ENCODE data around the gene FOXN4.
A peak's percentile ranks its signal among the peaks of the same experiment; 100 is the strongest.
"Not testable (repeated sequence)": the region's sequence is repeated elsewhere in the genome, so short reads cannot be mapped to it uniquely, and the experiment has no call there.

FOXN4 gene

DNA sequence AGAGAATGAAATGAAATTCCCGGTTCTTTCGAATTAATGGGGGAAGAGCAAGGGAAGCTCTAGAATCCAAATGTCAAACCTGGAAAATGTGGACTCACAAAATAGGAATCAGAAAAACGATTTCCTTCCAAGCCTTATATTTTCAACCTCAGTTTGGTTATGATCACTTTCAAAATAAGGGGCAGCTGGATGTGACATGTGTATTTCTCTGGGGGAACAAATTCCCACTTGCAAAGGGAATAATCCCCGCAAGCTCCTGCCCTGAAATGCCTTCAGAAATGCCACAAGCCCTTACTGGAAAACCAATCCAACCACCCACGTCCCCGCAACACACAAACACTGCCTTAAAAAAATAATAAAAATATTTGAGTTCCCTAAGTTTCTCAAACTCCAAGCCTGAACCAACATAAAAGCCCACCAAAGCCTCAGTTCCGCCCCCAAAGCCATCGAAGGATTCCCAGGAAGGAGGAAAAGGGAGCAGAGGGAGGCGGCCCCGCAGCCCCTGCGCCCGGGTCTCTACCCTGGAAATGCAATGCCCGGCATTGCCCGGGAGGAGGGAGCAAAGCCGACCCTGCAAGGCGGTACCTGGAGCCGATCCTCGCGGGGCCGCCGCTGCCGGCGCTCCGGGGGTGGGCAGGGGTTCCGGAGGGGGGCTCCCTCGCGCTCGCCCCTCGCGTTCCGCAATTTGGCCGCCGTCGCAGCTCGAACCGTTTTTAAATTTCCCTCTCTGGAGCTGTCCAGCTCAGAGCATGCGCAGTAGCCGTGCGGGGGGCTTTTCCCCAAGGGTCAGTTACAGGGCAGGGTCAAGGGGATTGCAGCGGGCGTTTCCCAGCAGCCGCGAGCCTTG, at the start of gene FOXN4:
Gene FOXN4, minus strand, starts transcription at position 751 of the 847 bp plus-strand sequence. CDS start 963 bp downstream, outside the sequence.
- peak in 2 of 14 donors; percentile 1 to 3 for DNase-seq

GRCh38 chr12:109358154-109358869, 49.2 kb upstream of the FOXN4 start:
- no peak for DNase-seq

- no peak for DNase-seq
Observed at GRCh38 chr12:109357032-109357431, 47.9 kb upstream of the FOXN4 start.

- DNase-seq, result no peak
Observed at GRCh38 chr12:109356577-109356976, 47.5 kb upstream of the FOXN4 start.

- DNase-seq, result no peak
Observed at GRCh38 chr12:109352184-109352583, 43.1 kb upstream of the FOXN4 start.

GRCh38 chr12:109347589-109347988, 38.5 kb upstream of the FOXN4 start, which contains the start of gene MYO1H:
Gene MYO1H (plus strand): TSS chr12:109347900. CDS start chr12:109347961, 61 bp downstream.
- DNase-seq, result no peak

- DNase-seq, result no peak
Observed at GRCh38 chr12:109346920-109347319, 37.8 kb upstream of the FOXN4 start.

DNA sequence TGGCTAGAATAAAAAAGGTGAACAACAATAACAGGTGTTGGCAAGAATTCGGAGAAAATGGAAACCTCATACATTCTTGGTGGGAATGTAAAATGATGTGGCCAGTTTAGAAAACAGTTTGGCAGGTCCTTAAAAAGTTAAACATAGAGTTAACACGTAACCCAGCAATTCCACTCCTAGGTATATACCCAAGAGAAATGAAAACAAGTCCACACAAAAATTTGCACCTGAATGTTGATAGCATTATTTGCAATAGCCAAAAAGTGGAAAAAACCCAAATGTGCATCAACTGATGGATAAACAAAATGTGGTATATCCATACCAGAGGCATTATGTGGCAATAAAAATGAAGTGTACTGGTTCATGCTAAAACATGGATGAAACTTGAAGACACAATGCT, 36.3 kb upstream of the FOXN4 start:
- no peak for DNase-seq

DNA sequence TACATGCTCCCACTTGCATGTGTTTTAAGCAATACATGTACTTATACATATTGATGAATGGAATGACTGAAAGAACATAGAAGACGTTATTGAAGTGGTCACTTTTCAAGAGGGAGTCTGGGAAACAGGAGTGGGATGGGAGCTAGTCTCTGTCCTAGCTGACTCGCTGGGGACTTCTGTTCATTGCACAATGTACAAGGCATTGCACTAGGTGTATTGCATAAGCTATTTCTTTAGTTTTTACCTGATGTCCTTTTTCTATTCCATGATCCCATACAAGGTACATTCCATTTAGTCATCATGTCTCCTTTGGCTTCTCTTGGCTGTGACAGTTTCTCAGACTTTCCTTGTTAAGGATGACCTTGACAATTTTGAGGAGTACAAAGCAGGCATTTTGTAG, 34.6 kb upstream of the FOXN4 start:
- DNase-seq, result no peak

- DNase-seq, result no peak
Observed at GRCh38 chr12:109336593-109336992, 27.5 kb upstream of the FOXN4 start.

- DNase-seq, result no peak
Observed at GRCh38 chr12:109334887-109335286, 25.8 kb upstream of the FOXN4 start.

GRCh38 chr12:109331301-109331952, 22.3 kb upstream of the FOXN4 start:
- DNase-seq, result no peak

DNA sequence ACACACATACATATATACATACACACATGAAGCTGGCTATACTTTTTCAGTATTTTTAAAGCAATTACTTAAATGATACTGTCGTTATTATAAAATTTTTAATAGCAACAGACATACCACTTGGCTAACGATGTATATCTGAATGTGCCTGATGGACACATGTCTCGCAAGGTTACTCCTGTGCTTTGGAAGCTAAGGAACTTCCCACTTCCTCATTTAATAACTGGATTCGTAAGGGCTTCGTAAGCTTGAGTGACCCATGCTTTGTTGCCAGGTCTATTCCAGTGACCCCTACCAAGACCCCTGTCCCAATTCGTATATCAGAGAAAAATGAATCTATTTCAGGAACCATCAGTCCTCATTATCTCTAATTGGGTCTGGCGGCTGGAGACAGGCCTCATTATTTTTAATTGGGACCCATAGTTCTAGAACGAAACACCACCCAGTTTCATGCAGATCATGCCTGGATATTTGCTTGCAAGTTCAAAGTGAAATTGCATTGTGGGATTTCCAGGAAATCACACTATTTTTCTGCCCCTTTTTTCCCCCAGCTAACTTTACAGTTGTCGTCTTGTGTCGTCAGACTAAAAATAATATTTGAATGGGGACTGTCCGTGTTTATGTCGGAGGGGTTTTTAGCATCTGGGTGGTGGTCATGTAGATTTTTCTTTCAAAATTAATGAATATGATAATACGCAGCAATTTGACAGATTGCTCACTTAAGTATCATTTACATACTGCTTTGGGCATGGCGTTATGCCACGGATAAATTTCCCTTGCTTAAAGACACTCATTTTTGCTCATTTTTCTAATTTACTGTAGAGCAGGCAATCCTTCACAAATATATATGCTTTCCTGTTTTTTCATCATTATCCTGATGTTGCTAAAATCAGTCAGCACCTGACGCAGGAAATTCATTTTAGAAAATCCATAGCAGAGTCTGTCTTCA, 21.5 kb upstream of the FOXN4 start:
- no peak for DNase-seq

GRCh38 chr12:109329686-109330085, 20.6 kb upstream of the FOXN4 start:
- no peak for DNase-seq

GRCh38 chr12:109329003-109329402, 19.9 kb upstream of the FOXN4 start:
- DNase-seq, result no peak

GRCh38 chr12:109321294-109321693, 12.2 kb upstream of the FOXN4 start:
- not testable (repeated sequence) for DNase-seq

GRCh38 chr12:109310247-109311125, 1.4 kb upstream of the FOXN4 start:
- no peak for DNase-seq

DNA sequence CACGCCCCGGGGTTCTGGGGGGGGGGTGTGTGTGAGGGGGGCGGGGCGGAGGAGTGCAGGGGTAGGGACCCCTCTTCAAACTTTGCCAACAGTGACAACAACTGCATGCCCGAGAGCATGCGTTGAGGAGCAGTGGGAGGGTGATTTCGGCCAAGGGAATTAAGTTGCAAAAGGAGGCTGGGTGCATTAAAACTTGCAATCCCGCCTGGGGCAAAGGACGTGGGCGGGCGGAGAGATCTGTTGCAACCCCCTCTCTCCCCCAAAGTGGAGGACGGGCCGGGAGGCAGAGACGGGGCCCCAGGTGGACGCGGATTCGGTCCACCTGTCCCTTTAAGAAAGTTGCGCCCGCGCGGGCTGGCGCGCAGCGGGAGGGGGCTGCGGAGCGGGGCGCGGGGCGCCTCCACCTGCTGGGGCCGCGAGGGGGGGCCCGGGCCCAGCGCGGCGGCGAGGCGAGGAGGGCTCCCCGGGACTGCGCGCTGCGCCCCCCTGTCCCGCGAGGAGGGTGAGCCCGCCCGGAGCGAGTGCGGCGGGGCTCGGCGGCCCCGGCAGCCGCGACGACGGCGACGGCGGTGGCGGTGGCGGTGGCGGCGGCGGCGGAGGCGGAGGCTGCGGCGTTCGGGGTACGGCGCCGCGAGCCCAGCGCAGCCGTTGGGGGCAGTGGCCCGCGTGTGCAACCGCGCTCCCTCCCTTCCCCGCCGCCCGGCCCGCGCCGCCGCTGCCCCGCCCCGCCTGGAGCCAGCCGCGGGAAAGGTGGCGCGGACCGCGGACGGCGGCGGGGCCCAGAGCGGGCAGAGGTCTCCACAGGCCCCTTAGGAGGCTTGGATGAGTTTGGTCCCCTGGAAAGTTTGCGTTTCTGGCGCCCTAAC, 530 bp upstream of the FOXN4 start:
- no peak for DNase-seq

GRCh38 chr12:109307051-109307450, 2.0 kb downstream of the FOXN4 start:
- no peak for DNase-seq

DNA sequence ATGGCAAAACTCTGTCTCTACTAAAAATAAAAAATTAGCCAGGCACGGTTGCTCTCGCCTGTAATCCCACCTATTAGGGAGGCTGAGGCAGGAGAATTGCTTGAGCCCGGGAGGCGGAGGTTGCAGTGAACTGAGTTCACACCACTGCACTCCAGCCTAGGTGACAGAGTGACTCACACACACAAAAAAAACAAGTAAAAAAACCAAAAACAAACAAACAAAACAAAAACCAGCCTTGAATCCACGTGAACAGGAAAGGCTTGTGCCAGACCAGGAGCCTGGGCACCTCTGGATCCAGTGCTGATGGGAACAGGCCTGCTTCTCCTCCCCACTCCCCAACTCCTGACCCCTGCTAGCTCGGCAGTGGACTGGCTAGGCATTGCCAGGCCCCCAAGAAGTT, 3.5 kb downstream of the FOXN4 start:
- no peak for DNase-seq

Data from C1 segment of cervical spinal cord (tissue), 14 donors.